MM.1S (cell line): Measurements from ENCODE around the gene PDE3B.

ENCODE experiments used
- CTCF ChIP-seq: fragments of 300-600 bp; sonication (generic); IDR thresholded peaks from 2 replicates; pipeline ENCODE4 v1.5.1; 2016; ENCODE audit warnings: antibody characterized with exemption, low read length, mixed read lengths
- EZH2 ChIP-seq: fragments of 300-600 bp; sonication (generic); optimal IDR thresholded peaks from 2 replicates; pipeline ENCODE3; 2017; ENCODE audit warnings: low read depth, mild to moderate bottlenecking, antibody characterized with exemption, low read length, mixed read lengths

GRCh38 chr11:14819596-14819995 lies 176.0 kb downstream of the PDE3B start:
- TF ChIP-seq CTCF: no peak
- no peak for TF ChIP-seq EZH2
